Measurements from ENCODE around the gene CYP24A1.

- TF ChIP-seq CTCF (optimal IDR thresholded peaks at IDR 0.05 in 1 of 3, IDR thresholded peaks at IDR 0.05 in 1 of 3, conservative IDR thresholded peaks at IDR 0.05 in 1 of 3; ENCODE audit: extremely low read depth in 1 of 3, insufficient read depth in 2 of 3, low read length in 3 of 3) (no peak), EZH2 (IDR thresholded peaks at IDR 0.05; ENCODE audit: low read length) (no peak)
These were observed 33.4 kb upstream of the CYP24A1 start for GRCh38 chr20:54207053-54207742.
